ENCODE data around the gene NPR3. TPM values are rescaled to one million over a fixed set of nuclear protein-coding genes. Genes with fewer than 3 reads are reported as not detected.

NPR3 gene
- total RNA-seq, 1 experiment from 2014 or later: not detected

DNA sequence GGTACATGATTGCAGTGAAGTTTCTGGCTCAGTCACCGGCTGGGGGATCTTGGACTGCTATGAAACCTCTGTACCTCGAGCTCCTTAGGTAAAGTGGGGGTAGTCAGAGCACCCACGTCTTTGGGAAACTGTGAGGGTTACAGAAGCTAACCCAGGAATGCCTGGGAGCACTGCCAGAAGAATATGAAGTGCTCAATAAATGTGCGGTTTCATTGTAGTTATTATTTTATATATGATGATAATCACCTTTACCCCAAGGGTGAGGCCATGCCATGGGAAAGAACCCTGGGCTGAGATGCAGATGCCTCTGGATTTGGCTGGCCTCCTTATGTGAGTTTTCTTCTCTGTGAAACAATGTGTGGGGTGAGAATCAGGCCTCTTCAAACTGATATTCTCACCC is 3.7 kb downstream of the NPR3 start:
- Histone ChIP-seq H2AK5ac (ENCODE audit: insufficient read length, low read length) (no peak overlapping the region), H3K27me3 (ENCODE audit: insufficient read depth, low read length) (peaks cover 49% of the 10 kb centered on the region), H3K14ac (ENCODE audit: insufficient read depth, low read length) (no peak overlapping the region), H4K5ac (ENCODE audit: insufficient read length, low read depth, low read length) (no peak overlapping the region), H3K4me2 (ENCODE audit: insufficient read depth, insufficient read length, low read length) (no peak overlapping the region), H3K23me2 (ENCODE audit: insufficient read length, low read depth, low read length, poor library complexity, severe bottlenecking) (peaks cover 19% of the 10 kb centered on the region), H3K4me1 (ENCODE audit: insufficient read depth, low read length) (no peaks in the 10 kb centered on the region), H2BK12ac (ENCODE audit: insufficient read length, low read depth, low read length) (no peak overlapping the region), H3K23ac (ENCODE audit: insufficient read length, low read depth, low read length) (no peak overlapping the region), H3K56ac (ENCODE audit: insufficient read length, low read depth, low read length) (no peak overlapping the region), H3K79me2 (ENCODE audit: insufficient read depth, low read length) (no peaks in the 10 kb centered on the region), H3K9me3 (ENCODE audit: control insufficient read depth, low read depth, low read length) (no peaks in the 10 kb centered on the region), H2BK15ac (ENCODE audit: low read depth, low read length) (no peak overlapping the region), H4K91ac (ENCODE audit: insufficient read length, low read depth, low read length) (no peak overlapping the region), H4K20me1 (ENCODE audit: control insufficient read depth, insufficient read depth, insufficient read length) (no peaks in the 10 kb centered on the region), H4K8ac (replicated peaks; ENCODE audit: insufficient read length, low read depth, low read length) (no peak overlapping the region), H3T11ph (ENCODE audit: low read length) (no peak overlapping the region), H2BK120ac (ENCODE audit: low read depth, low read length, poor library complexity, severe bottlenecking) (no peak overlapping the region), H3K9ac (ENCODE audit: extremely low read depth, insufficient read length, low read length) (no peak overlapping the region), H3K27ac (ENCODE audit: insufficient read length, low read depth, low read length) (no peak overlapping the region), H3K79me1 (ENCODE audit: insufficient read depth, low read depth, low read length, poor library complexity, severe bottlenecking) (no peaks in the 10 kb centered on the region), H3K4ac (ENCODE audit: low read depth, low read length) (no peak overlapping the region), H2BK5ac (ENCODE audit: insufficient read length, low read length) (no peak overlapping the region), H2BK20ac (ENCODE audit: low read depth, low read length, poor library complexity, severe bottlenecking) (no peak overlapping the region), H3K18ac (ENCODE audit: insufficient read length, low read depth, low read length) (no peak overlapping the region), H2AFZ (ENCODE audit: low read length) (no peak overlapping the region)
- Mint-ChIP-seq H3K27me3 (ENCODE audit: low read depth) (peaks cover 89% of the 10 kb centered on the region), H3K4me1 (peaks cover 24 to 29% of the 10 kb centered on the region in 2 experiments), H3K9me3 (peaks cover 4 to 18% of the 10 kb centered on the region in 2 experiments; a peak in 4 of 5 replicates), H3K27ac (no peak overlapping the region), H3K4me3 (no peak overlapping the region), H3K36me3 (ENCODE audit: insufficient read depth in 1 of 3, low read depth in 3 of 3) (no peaks in the 10 kb centered on the region; a peak in 3 of 7 replicates)
- WGBS (ENCODE audit: extremely low coverage, insufficient read length, low lambda C conversion rate): no CpG with 5 or more reads among the region's 4 CpGs
- no peak for DNase-seq
- TF ChIP-seq, protein P1, sequence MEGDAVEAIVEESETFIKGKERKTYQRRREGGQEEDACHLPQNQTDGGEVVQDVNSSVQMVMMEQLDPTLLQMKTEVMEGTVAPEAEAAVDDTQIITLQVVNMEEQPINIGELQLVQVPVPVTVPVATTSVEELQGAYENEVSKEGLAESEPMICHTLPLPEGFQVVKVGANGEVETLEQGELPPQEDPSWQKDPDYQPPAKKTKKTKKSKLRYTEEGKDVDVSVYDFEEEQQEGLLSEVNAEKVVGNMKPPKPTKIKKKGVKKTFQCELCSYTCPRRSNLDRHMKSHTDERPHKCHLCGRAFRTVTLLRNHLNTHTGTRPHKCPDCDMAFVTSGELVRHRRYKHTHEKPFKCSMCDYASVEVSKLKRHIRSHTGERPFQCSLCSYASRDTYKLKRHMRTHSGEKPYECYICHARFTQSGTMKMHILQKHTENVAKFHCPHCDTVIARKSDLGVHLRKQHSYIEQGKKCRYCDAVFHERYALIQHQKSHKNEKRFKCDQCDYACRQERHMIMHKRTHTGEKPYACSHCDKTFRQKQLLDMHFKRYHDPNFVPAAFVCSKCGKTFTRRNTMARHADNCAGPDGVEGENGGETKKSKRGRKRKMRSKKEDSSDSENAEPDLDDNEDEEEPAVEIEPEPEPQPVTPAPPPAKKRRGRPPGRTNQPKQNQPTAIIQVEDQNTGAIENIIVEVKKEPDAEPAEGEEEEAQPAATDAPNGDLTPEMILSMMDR (conservative IDR thresholded peaks at IDR 0.05): no peak

All from H9 (cell line).